Eye (tissue), 1 donor: ENCODE measurements around the gene TRIM43.
"Not testable (repeated sequence)": the region's sequence is repeated elsewhere in the genome, so short reads cannot be mapped to it uniquely, and the experiment has no call there.

Experiments
- DNase-seq: peaks from one replicate; pipeline ENCODE4 v3.0.0-alpha.2; 2015

TRIM43 gene

DNA sequence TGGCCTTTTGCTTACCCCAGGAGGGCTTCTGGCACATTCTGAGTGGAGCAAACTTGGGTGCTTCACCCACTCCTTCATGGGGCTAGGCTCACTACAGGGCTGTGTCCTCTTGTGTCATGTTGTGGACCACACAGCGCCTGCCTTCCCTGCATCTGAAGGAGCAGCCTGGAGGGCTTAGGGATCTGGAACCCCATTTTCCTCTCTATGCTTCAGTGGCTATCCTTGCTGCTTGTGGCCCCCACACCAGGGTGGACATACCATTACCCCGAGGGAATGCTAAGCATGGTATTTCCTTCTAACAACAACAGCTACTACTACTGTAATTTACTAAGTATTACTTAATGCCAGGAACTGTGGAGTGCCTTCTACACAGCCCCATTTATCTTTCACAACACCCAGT lies 50.6 kb downstream of the TRIM43 start:
- DNase-seq, result not testable (repeated sequence)

DNA sequence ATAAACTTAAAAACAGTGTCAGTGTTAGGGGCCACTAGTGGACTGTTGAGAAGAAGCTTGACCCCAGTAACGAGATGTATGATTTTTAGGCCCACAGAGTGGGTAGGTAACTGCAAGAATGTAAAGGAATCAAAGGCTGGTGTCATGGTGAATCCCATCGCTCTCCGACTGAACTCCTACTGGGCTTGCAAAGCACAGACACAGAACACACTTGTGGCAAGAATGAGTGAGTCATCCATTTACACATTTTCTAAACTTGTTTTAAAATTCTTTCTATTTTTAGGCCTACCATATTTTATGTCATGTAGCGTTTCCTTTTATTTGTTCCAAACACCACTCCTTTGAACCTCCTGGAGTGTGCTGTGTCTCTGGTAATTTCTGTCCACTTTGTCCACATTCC lies 51.1 kb downstream of the TRIM43 start:
- DNase-seq, result not testable (repeated sequence)

DNA sequence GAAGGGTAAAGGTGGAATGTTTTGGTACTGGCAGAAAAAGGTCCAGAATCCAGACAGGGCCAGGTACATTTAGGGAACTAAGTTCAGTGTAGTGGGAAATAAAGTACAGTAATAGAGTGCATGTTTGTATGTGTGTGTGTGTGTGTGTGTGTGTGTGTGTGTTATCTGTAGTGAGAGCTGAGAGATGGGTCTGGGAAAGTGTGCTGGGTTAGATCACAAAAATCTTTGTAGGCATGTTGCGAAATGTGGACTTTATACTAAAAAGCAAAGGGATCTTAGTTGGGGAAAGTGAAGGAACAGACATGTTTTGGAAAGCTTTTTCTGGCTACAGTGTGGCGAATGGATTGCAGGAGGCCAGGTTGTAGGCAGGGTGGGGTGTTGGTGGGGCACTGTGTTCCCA lies 53.5 kb downstream of the TRIM43 start:
- not testable (repeated sequence) for DNase-seq

DNA sequence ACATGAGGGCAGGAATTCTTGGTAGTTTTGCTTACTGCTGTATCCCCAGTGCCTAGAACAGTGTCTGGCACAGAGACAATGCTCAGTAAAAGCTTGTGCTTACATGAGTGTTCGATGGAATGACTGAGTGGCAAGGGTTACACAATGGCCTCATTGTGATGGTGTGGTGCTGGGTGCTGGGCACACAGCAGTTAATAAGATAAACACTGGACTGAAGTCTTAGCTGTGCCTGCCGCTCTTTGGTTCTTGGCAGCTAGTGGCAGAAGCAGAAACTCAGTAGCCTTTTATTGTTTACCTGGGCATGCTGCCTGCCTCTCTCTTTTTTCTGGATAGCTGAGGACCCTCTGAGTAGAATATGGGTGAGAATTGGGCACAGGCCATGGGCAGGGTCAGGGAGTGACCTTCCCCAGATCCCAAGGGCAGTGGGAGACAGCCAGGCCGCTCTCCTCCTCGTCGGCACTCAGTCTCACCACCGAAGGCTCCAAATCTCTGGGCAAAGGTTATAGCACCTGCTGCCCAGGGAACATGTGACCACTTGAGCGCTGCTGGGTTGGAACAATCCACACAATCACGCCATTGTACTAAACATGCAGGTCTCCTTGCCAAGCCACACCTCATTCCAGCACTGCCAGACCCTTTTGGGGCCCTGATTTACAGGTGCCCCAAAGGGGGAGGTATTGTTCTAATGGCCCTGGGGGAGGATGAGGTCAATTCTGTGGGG lies 54.6 kb downstream of the TRIM43 start:
- DNase-seq, result not testable (repeated sequence)

DNA sequence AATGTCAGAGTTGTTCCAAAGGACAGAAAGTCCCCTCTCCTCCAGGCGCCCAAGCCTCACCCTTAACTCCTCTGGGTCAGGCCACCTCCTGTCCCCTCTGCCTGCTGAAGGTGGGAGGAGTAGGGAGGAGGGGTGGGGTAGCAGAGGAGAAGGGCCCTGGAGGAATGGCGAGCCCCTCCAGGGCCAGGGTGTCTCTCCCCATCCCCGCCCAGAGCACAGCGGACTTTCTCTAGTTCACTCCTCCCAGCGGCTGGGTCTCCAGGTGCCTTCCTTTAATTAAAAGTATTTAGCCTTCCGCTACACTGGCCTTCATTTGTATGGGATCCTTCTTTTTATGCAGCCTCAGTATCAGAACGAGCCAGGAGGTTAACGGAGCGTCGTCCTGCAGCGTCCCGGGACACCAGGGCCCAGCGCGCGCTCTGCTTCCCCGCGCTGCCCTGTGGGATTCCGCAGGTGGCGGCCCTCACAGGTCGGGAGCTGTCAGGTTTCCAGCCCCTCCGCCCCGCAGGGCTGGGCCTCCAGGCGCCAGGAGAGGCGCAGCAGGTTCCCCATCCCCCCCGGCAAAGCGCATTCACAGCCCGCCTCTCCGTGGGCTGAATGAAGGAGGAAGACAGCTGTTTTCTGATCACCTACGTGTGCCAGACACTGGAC lies 57.2 kb downstream of the TRIM43 start:
- DNase-seq, result not testable (repeated sequence)
